Sigmoid colon (tissue), 7 donors: Measurements from ENCODE around the gene AMHR2. TPM values are rescaled to one million over a fixed set of nuclear protein-coding genes. Genes with fewer than 3 reads are reported as not detected.

Experiments
- DNase-seq: peaks from one replicate; pipeline ENCODE4 v3.0.0-alpha.2; 2019
- H3K27ac ChIP-seq, 4 donors: fragments of 200-600 bp; sonication (generic); one replicate each; pipeline ENCODE4 v1.5.1; 2016 to 2019; ENCODE audit warnings: mild to moderate bottlenecking in 1 of 4
- H3K27me3 ChIP-seq, 3 donors: fragments of 200-600 bp; sonication (generic); one replicate each; pipeline ENCODE4 v1.5.1; 2019; ENCODE audit warnings: mild to moderate bottlenecking in 1 of 3
- H3K36me3 ChIP-seq, 4 donors: fragments of 200-600 bp; sonication (generic); one replicate each; pipeline ENCODE4 v1.5.1; 2016 to 2019
- H3K4me1 ChIP-seq, 4 donors: fragments of 200-600 bp; sonication (generic); one replicate each; pipeline ENCODE4 v1.5.1; 2017 to 2019
- H3K4me3 ChIP-seq, 4 donors: fragments of 200-600 bp; sonication (generic); one replicate each; pipeline ENCODE4 v1.5.1; 2017 to 2019; ENCODE audit warnings: mild to moderate bottlenecking in 2 of 4, moderate library complexity in 1 of 4
- H3K9me3 ChIP-seq, 4 donors: fragments of 200-600 bp in 3 of 4; sonication (generic) in 3 of 4; one replicate each; pipeline versions ENCODE4 v1.5.1 to v1.6.1; 2013 to 2019
- CTCF ChIP-seq, 4 experiments: fragments of 450-650 bp in 3 of 4; fragments of 200-600 bp in 1 of 4; IDR thresholded peaks; one replicate each; pipeline ENCODE4 v1.5.1; 2016 to 2019; ENCODE audit warnings: antibody characterized with exemption in 4 of 4, mild to moderate bottlenecking in 3 of 4, moderate library complexity in 2 of 4
- EP300 ChIP-seq, 4 donors: sonication (generic); formaldehyde crosslinking; IDR thresholded peaks; one replicate each; pipeline ENCODE4 v1.6.1; 2017; ENCODE audit warnings: antibody characterized with exemption in 4 of 4
- POLR2A ChIP-seq, 2 donors: fragments of 450-650 bp; IDR thresholded peaks; one replicate each; pipeline ENCODE4 v1.6.1; 2016; ENCODE audit warnings: antibody characterized with exemption in 2 of 2, mild to moderate bottlenecking in 2 of 2, moderate library complexity in 2 of 2
- POLR2AphosphoS5 ChIP-seq, 4 donors: sonication (generic); formaldehyde crosslinking; IDR thresholded peaks; one replicate each; pipeline ENCODE4 v1.6.1; 2017; ENCODE audit warnings: antibody characterized with exemption in 4 of 4
- WGBS, 2 donors: extraction: QIAGEN DNeasy Blood & Tissue Kit; methylation state at CpG; one replicate each; pipeline ENCODE4 v1.1.7; 2013; 5-methylcytosine and 5-hydroxymethylcytosine counted together
- intact Hi-C: fragments of 100-400 bp; cut with DNase I; formaldehyde crosslinking; loops from one replicate; pipeline ENCODE4 v1.15.1; 2023
- polyA plus RNA-seq, 3 donors: library from polyadenylated mRNA; stranded (reverse); fragments of 200-250 nt; gene quantifications; one replicate each; pipeline ENCODE4 v1.2.3, GENCODE V29; 2013
- total RNA-seq, 4 donors: library from RNA; depleted of rRNA; stranded (reverse); fragments of >200 nt; gene quantifications; one replicate each; pipeline ENCODE4 v1.1.0, GENCODE V29; 2016
- donor health status: healthy with polysubstance abuse.
- donor health status: Bipolar disorder and iron deficiency.
- donor health status: healthy.

The AMHR2 gene
- total and polyA plus RNA-seq, 7 donors, result 0.60 TPM; not detected in 6

GRCh38 chr12:53480491-53481442, 57.1 kb downstream of the AMHR2 start:
- 78 to 79% methylated on average over 12 of the region's 12 CpGs for WGBS, 2 donors
- no peak overlapping the region for H3K4me3 ChIP-seq
- peak; percentile 52 for DNase-seq
- peak overlapping the region in 2 of 4 donors; percentile 5 to 38 for H3K27ac ChIP-seq
- H3K9me3 ChIP-seq, result no peaks in the 10 kb centered on the region
- intact Hi-C loops, result no loop called here
- H3K36me3 ChIP-seq, result peaks cover 26 to 100% (median 62%) of the 10 kb centered on the region in 4 donors
- no peak for TF ChIP-seq POLR2AphosphoS5 (IDR thresholded peaks at IDR 0.05)
- TF ChIP-seq POLR2A (IDR thresholded peaks at IDR 0.05), result no peak
- TF ChIP-seq EP300 (IDR thresholded peaks at IDR 0.05), result no peak
- TF ChIP-seq CTCF (IDR thresholded peaks at IDR 0.05), result no peak
- peaks cover 0 to 16% (median 5%) of the 10 kb centered on the region in 4 donors for H3K4me1 ChIP-seq
- H3K27me3 ChIP-seq, result no peaks in the 10 kb centered on the region

Other genes with a start within 250 kb of the AMHR2 start
- 10 to 100 TPM; 10.3 to 16.6 (median 15.8) TPM for gene ZNF740, start 243.1 kb upstream of the AMHR2 start, total RNA-seq
- 10 to 100 TPM in 1 of 3 donors, 1 to 10 TPM in 2; 2.3 to 12.0 (median 2.4) TPM for gene ZNF740, start 243.1 kb upstream of the AMHR2 start, polyA plus RNA-seq
- gene CSAD, start 242.9 kb upstream of the AMHR2 start, total RNA-seq, result 10 to 100 TPM; 18.6 to 51.0 (median 26.0) TPM
- gene CSAD, start 242.9 kb upstream of the AMHR2 start, polyA plus RNA-seq, result 10 to 100 TPM in 1 of 3 donors, 1 to 10 TPM in 2; 1.2 to 25.8 (median 1.8) TPM
- gene ITGB7, start 216.6 kb upstream of the AMHR2 start, total RNA-seq, result 1 to 10 TPM in 3 of 4 donors, under 1 TPM in 1; 0.95 to 2.9 (median 1.3) TPM
- 10 to 100 TPM in 2 of 3 donors, 1 to 10 TPM in 1; 3.6 to 19.9 (median 13.5) TPM for gene ITGB7, start 216.6 kb upstream of the AMHR2 start, polyA plus RNA-seq
- 10 to 100 TPM in 3 of 4 donors, 1 to 10 TPM in 1; 9.9 to 17.2 (median 15.4) TPM for gene RARG, start 191.6 kb upstream of the AMHR2 start, total RNA-seq
- 10 to 100 TPM in 1 of 3 donors, 1 to 10 TPM in 2; 3.2 to 10.3 (median 6.0) TPM for gene RARG, start 191.6 kb upstream of the AMHR2 start, polyA plus RNA-seq
- gene ESPL1, start 155.6 kb upstream of the AMHR2 start, total RNA-seq, result 1 to 10 TPM in 1 of 4 donors, under 1 TPM in 3; under 0.01 to 1.9 (median 0.22) TPM
- gene ESPL1, start 155.6 kb upstream of the AMHR2 start, polyA plus RNA-seq, result 1 to 10 TPM; 4.2 to 7.6 (median 5.5) TPM
- 1,000 to 10,000 TPM in 2 of 4 donors, 100 to 1,000 TPM in 2; 757 to 1,153 (median 947) TPM for gene PFDN5, start 128.3 kb upstream of the AMHR2 start, total RNA-seq
- gene PFDN5, start 128.3 kb upstream of the AMHR2 start, polyA plus RNA-seq, result 1,000 to 10,000 TPM in 1 of 3 donors, 100 to 1,000 TPM in 2; 759 to 1,604 (median 819) TPM
- gene MYG1, start 124.2 kb upstream of the AMHR2 start, total RNA-seq, result 10 to 100 TPM; 43.5 to 55.4 (median 50.2) TPM
- gene MYG1, start 124.2 kb upstream of the AMHR2 start, polyA plus RNA-seq, result 10 to 100 TPM; 26.1 to 59.6 (median 54.1) TPM
- 10 to 100 TPM; 38.2 to 62.0 (median 47.4) TPM for gene AAAS, start 102.2 kb upstream of the AMHR2 start, total RNA-seq
- 10 to 100 TPM; 10.6 to 35.6 (median 15.0) TPM for gene AAAS, start 102.2 kb upstream of the AMHR2 start, polyA plus RNA-seq
- not detected for gene SP7, start 87.5 kb upstream of the AMHR2 start, total RNA-seq
- gene SP7, start 87.5 kb upstream of the AMHR2 start, polyA plus RNA-seq, result not detected
- 10 to 100 TPM; 53.2 to 69.8 (median 61.0) TPM for gene SP1, start 43.7 kb upstream of the AMHR2 start, total RNA-seq
- gene SP1, start 43.7 kb upstream of the AMHR2 start, polyA plus RNA-seq, result 10 to 100 TPM; 11.4 to 32.8 (median 16.0) TPM
- 10 to 100 TPM; 46.7 to 68.1 (median 55.1) TPM for gene PRR13, start 17.9 kb downstream of the AMHR2 start, total RNA-seq
- 100 to 1,000 TPM; 521 to 955 (median 870) TPM for gene PRR13, start 17.9 kb downstream of the AMHR2 start, polyA plus RNA-seq
- gene PCBP2, start 28.2 kb downstream of the AMHR2 start, total RNA-seq, result 100 to 1,000 TPM; 397 to 661 (median 417) TPM
- 100 to 1,000 TPM; 333 to 455 (median 401) TPM for gene PCBP2, start 28.2 kb downstream of the AMHR2 start, polyA plus RNA-seq
- 10 to 100 TPM; 18.5 to 27.4 (median 25.0) TPM for gene MAP3K12, start 75.6 kb downstream of the AMHR2 start, total RNA-seq
- gene MAP3K12, start 75.6 kb downstream of the AMHR2 start, polyA plus RNA-seq, result 10 to 100 TPM in 1 of 3 donors, 1 to 10 TPM in 2; 1.6 to 10.1 (median 4.8) TPM
- gene TARBP2, start 77.4 kb downstream of the AMHR2 start, total RNA-seq, result 10 to 100 TPM; 16.1 to 29.9 (median 19.4) TPM
- 10 to 100 TPM; 16.2 to 29.4 (median 19.7) TPM for gene TARBP2, start 77.4 kb downstream of the AMHR2 start, polyA plus RNA-seq
- not detected for gene NPFF, start 83.6 kb downstream of the AMHR2 start, total RNA-seq
- not detected for gene NPFF, start 83.6 kb downstream of the AMHR2 start, polyA plus RNA-seq
- 10 to 100 TPM; 20.3 to 36.0 (median 27.1) TPM for gene ATF7, start 202.5 kb downstream of the AMHR2 start, total RNA-seq
- 10 to 100 TPM; 20.2 to 22.0 (median 21.0) TPM for gene ATF7, start 202.5 kb downstream of the AMHR2 start, polyA plus RNA-seq